HepG2 (cell line): Measurements from ENCODE around the gene C4B. TPM values are rescaled to one million over a fixed set of nuclear protein-coding genes. Genes with fewer than 3 reads are reported as not detected.
"Not testable (repeated sequence)": the region's sequence is repeated elsewhere in the genome, so short reads cannot be mapped to it uniquely, and the experiment has no call there.

Experiments used
- ATAC-seq: fragments of 200-7000 bp; cut with Tn5 transposase; 3 replicates; pipeline ENCODE4 v1.9.1; 2020; ENCODE audit warnings: mild to moderate bottlenecking, moderate library complexity
- BruUV-seq: library from RNA; stranded (reverse); fragments of 400-500 nt; replicated peaks from 2 replicates; lab custom pipeline; 2021; lab: Mats Ljungman, UMichigan
- CTCF ChIA-PET: fragments of 300-600 bp; formaldehyde crosslinking; extraction: SDS; loops from one replicate; lab custom pipeline; 2021; ENCODE audit warnings: low total read pairs, inconsistent platforms, low intra/inter-chr PET ratio; lab: Yijun Ruan, JAX
- POLR2A ChIA-PET: fragments of 350-600 bp; sonication (Branson Sonifier 250); formaldehyde crosslinking; loops from one replicate; lab custom pipeline; 2020; ENCODE audit warnings: antibody characterized with exemption, inconsistent platforms; lab: Yijun Ruan, JAX
- DNase-seq: peaks from one replicate; pipeline ENCODE4 v3.0.0-alpha.2; 2015; ENCODE audit warnings: low spot score
- FAIRE-seq: peaks from 3 replicates; lab custom pipeline; 2011; peaks lifted over from hg19 to GRCh38; lab: Jason Lieb, UNC
- H2AFZ ChIP-seq: one replicate; pipeline ENCODE4 v1.6.1; 2011; ENCODE audit warnings: low read length, inconsistent platforms
- H3K27ac ChIP-seq: fragments of 300-600 bp; 3 replicates; pipeline ENCODE4 v1.8.0; 2011; ENCODE audit warnings: mixed run types, mild to moderate bottlenecking, mixed read lengths, low read length, inconsistent platforms; ENCODE audit not compliant: insufficient read depth; ENCODE audit errors: extremely low read length
- H3K27me3 ChIP-seq, 2 experiments: fragments of 200-600 bp in 1 of 2; 2 replicates in 1 of 2; 3 replicates in 1 of 2; pipeline versions ENCODE4 v1.6.0 to v1.8.0; 2011; ENCODE audit warnings: low read length in 2 of 2, mild to moderate bottlenecking in 2 of 2, moderate library complexity in 2 of 2, inconsistent platforms in 1 of 2; ENCODE audit not compliant: insufficient read depth in 2 of 2, control insufficient read depth in 1 of 2
- H3K36me3 ChIP-seq, 2 experiments: fragments of 200-600 bp in 1 of 2; replicated peaks in 1 of 2; 2 replicates in 1 of 2; 3 replicates in 1 of 2; pipeline versions ENCODE4 v1.5.1 to v1.8.0; 2011; ENCODE audit warnings: low read length in 2 of 2, inconsistent platforms in 1 of 2; ENCODE audit not compliant: insufficient read depth in 2 of 2, control insufficient read depth in 1 of 2
- H3K4me1 ChIP-seq: 2 replicates; pipeline ENCODE4 v1.5.1; 2012; ENCODE audit warnings: low read length, inconsistent platforms; ENCODE audit not compliant: insufficient read depth
- H3K4me2 ChIP-seq: 2 replicates; pipeline ENCODE4 v1.6.0; 2011; ENCODE audit warnings: low read depth, low read length, inconsistent platforms
- H3K4me3 ChIP-seq, 3 experiments: fragments of 200-600 bp in 1 of 3; sonication (generic), shearing (Covaris generic) in 1 of 3; replicated peaks in 1 of 3; 2 replicates each; pipeline ENCODE4 v1.5.1; 2011 to 2016; ENCODE audit warnings: low read length in 3 of 3, inconsistent platforms in 2 of 3, low read depth in 2 of 3, mild to moderate bottlenecking in 2 of 3, control low read depth in 1 of 3, mixed read lengths in 1 of 3; ENCODE audit not compliant: insufficient read depth in 1 of 3
- H3K79me2 ChIP-seq: one replicate; pipeline ENCODE4 v1.6.1; 2011; ENCODE audit warnings: low read length, inconsistent platforms; ENCODE audit not compliant: insufficient read depth
- H3K9ac ChIP-seq: 2 replicates; pipeline ENCODE4 v1.6.0; 2011; ENCODE audit warnings: mild to moderate bottlenecking, low read depth, low read length, inconsistent platforms; ENCODE audit not compliant: insufficient read depth
- H3K9me3 ChIP-seq: 2 replicates; pipeline ENCODE4 v1.5.1; 2012; ENCODE audit warnings: mild to moderate bottlenecking, low read length
- H4K20me1 ChIP-seq: 2 replicates; pipeline ENCODE4 v1.6.0; 2011; ENCODE audit warnings: inconsistent platforms, mild to moderate bottlenecking, low read length, moderate library complexity; ENCODE audit not compliant: insufficient read depth
- ATF3 ChIP-seq: sonication (generic); formaldehyde crosslinking; IDR thresholded peaks from 2 replicates; pipeline ENCODE4 v1.4.0; 2020; ENCODE audit warnings: missing genetic modification reagents
- CBX5 ChIP-seq: sonication (generic); formaldehyde crosslinking; IDR thresholded peaks from 2 replicates; pipeline ENCODE4 v1.4.0; 2020; ENCODE audit warnings: missing genetic modification reagents, borderline replicate concordance
- DDIT3 ChIP-seq: sonication (generic); formaldehyde crosslinking; IDR thresholded peaks from 2 replicates; pipeline ENCODE4 v1.4.0; 2020; ENCODE audit warnings: mild to moderate bottlenecking, missing genetic modification reagents
- GATAD2A ChIP-seq: IDR thresholded peaks from 2 replicates; pipeline ENCODE4 v1.6.1; 2016
- MED13 ChIP-seq: sonication (generic); formaldehyde crosslinking; IDR thresholded peaks from 2 replicates; pipeline ENCODE4 v1.5.0; 2020; ENCODE audit warnings: missing genetic modification reagents
- ZMYM3 ChIP-seq: sonication (generic); formaldehyde crosslinking; IDR thresholded peaks from 2 replicates; pipeline ENCODE4 v1.5.1; 2020; ENCODE audit warnings: mild to moderate bottlenecking, missing genetic modification reagents
- ZNF20 ChIP-seq: sonication (generic); formaldehyde crosslinking; IDR thresholded peaks from 2 replicates; pipeline ENCODE4 v1.4.0; 2020; ENCODE audit warnings: mild to moderate bottlenecking, moderate library complexity, missing genetic modification reagents
- ZNF264 ChIP-seq: sonication (generic); formaldehyde crosslinking; IDR thresholded peaks from 2 replicates; pipeline ENCODE4 v1.4.0; 2020; ENCODE audit warnings: missing genetic modification reagents
- ZNF275 ChIP-seq: sonication (generic); formaldehyde crosslinking; IDR thresholded peaks from 2 replicates; pipeline ENCODE4 v1.8.0; 2022; ENCODE audit warnings: missing genetic modification reagents, mild to moderate bottlenecking, inconsistent platforms, borderline replicate concordance
- WGBS: methylation state at CpG from one replicate; pipeline ENCODE4 v1.1.6; 2017; ENCODE audit warnings: low lambda C conversion rate; 5-methylcytosine and 5-hydroxymethylcytosine counted together
- in situ Hi-C: cut with HindIII; loops from 2 replicates; pipeline ENCODE4 v1.10.0; 2017; ENCODE audit warnings: low pct_unique_long_range_greater_than_20kb; ENCODE audit not compliant: extremely low pct_ligation_motif_present
- intact Hi-C: fragments of 100-400 bp; cut with micrococcal nuclease; formaldehyde crosslinking; loops from one replicate; pipeline ENCODE4 v1.10.0; 2022; ENCODE audit not compliant: unreplicated experiment
- polyA plus RNA-seq, 8 experiments: library from polyadenylated mRNA; depleted of rRNA in 3 of 8; stranded (reverse) in 7 of 8; unstranded in 1 of 8; fragments of >200 nt; fragmentation: Illumina TruSeq in 4 of 8; extraction: Trizol in 4 of 8; gene quantifications; 2 replicates each; pipeline versions ENCODE4 v1.2.1 to v1.2.3, GENCODE V29; 2011 to 2016; ENCODE audit warnings: low read depth in 4 of 8, missing spikeins in 1 of 8, mixed read lengths in 1 of 8; ENCODE audit not compliant: insufficient read depth in 1 of 8
- total RNA-seq, 5 experiments: library from RNA; depleted of rRNA; stranded (reverse); fragments of >200 nt; fragmentation: Illumina TruSeq; extraction: Trizol; gene quantifications; 2 replicates each; pipeline ENCODE4 v1.2.3, GENCODE V29; 2016; ENCODE audit warnings: low read depth in 1 of 5
- TF ChIP-seq, protein P1 (sequence below): sonication (generic); formaldehyde crosslinking; conservative IDR thresholded peaks from 2 replicates; pipeline ENCODE4 v1.4.0; 2020; ENCODE audit warnings: missing genetic modification reagents

Gene C4B
- total and polyA plus RNA-seq, 2 of the 13 experiments (the other 11 are each of a cell fraction or from before 2014, with no cell fraction given) = 167 to 538 TPM

DNA sequence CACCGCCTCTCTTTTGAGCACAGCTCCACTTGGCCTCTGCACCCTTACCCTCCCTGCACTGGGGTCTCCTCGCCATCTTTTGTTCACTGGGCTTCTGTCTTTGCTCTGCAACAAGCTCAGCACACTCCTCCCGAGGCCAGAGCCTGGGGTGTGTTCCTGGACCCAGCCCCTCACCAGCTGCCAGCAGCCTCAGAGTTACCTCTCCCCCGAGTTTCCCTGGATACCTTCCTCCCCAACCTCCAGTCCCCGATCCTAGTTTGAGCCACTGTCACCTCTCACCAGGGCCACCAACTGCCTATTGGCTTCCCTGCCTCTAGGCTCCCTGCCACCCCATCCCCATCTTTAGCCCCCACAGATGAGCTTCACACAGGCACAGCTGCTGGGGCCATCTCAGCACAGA lies 36.0 kb downstream of the C4B start:
- POLR2A ChIA-PET = no interaction called here
- in situ Hi-C loops (no loop called here), intact Hi-C loops (no loop called here)
- Histone ChIP-seq H3K27me3 (peaks cover 21 to 48% of the 10 kb centered on the region in 2 experiments; a peak in 4 of 5 replicates), H2AFZ (no peak overlapping the region), H3K4me3 (no peak overlapping the region), H3K4me2 (no peak overlapping the region), H3K79me2 (no peaks in the 10 kb centered on the region), H3K36me3 (no peaks in the 10 kb centered on the region), H3K27ac (no peak overlapping the region), H3K4me1 (peaks cover 32% of the 10 kb centered on the region), H4K20me1 (no peaks in the 10 kb centered on the region), H3K9me3 (no peaks in the 10 kb centered on the region), H3K9ac (no peak overlapping the region)
- FAIRE-seq (no peak), DNase-seq (no peak), ATAC-seq (no peak)
- TF ChIP-seq GATAD2A (CRISPR knock-in tag) (no peak), CBX5 (no peak), MED13 (CRISPR knock-in tag) (no peak), ZNF20 (CRISPR knock-in tag) (no peak), DDIT3 (CRISPR knock-in tag) (no peak), ATF3 (CRISPR knock-in tag) (no peak), ZNF264 (CRISPR knock-in tag) (no peak), ZNF275 (CRISPR knock-in tag) (no peak), ZMYM3 (no peak)
- TF ChIP-seq, protein P1, sequence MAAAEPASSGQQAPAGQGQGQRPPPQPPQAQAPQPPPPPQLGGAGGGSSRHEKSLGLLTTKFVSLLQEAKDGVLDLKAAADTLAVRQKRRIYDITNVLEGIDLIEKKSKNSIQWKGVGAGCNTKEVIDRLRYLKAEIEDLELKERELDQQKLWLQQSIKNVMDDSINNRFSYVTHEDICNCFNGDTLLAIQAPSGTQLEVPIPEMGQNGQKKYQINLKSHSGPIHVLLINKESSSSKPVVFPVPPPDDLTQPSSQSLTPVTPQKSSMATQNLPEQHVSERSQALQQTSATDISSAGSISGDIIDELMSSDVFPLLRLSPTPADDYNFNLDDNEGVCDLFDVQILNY (CRISPR knock-in tag) = no peak
- 21% methylated on average over 5 of the region's 5 CpGs for WGBS
- no TSS peak for BruUV-seq
- CTCF ChIA-PET = no interaction called here

DNA sequence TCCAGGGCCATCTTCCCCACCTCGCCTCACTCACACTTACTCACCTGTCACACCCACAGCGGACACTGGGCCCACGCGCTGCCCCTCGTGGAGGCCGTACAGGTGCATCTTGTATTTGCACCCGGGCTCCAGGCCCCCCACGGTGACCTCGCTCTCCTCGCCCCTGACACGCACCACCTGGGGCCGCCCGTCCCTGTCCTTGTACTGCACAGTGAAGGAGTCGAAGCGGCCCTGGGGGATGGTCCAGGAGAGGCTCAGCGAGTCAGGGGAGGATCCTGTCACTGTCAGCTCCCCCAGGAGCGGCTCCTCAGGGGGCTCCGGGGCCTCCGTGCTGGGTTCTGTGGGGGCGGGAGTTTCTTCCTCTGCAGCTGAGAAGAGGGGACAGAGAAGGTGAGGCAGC lies 38.0 kb downstream of the C4B start:
- in situ Hi-C loops, ATAC-seq, POLR2A ChIA-PET, H3K4me2 ChIP-seq, H3K36me3 ChIP-seq, FAIRE-seq, intact Hi-C loops, H3K27ac ChIP-seq, H2AFZ ChIP-seq, BruUV-seq, CTCF ChIA-PET, H3K9ac ChIP-seq, H3K79me2 ChIP-seq, H3K4me3 ChIP-seq, H4K20me1 ChIP-seq, H3K9me3 ChIP-seq, DNase-seq: not testable (repeated sequence)
- Histone ChIP-seq H3K4me1 (peaks cover 15% of the 10 kb centered on the region), H3K27me3 (peaks cover 29 to 56% of the 10 kb centered on the region in 2 experiments)
- WGBS = 26% methylated on average over 12 of the region's 20 CpGs

- H2AFZ ChIP-seq, H3K79me2 ChIP-seq, H3K9me3 ChIP-seq, H3K4me2 ChIP-seq, H3K9ac ChIP-seq, CTCF ChIA-PET, H3K36me3 ChIP-seq, BruUV-seq, H3K4me1 ChIP-seq, H3K27ac ChIP-seq, in situ Hi-C loops, ATAC-seq, H4K20me1 ChIP-seq, DNase-seq, intact Hi-C loops, FAIRE-seq, H3K4me3 ChIP-seq: not testable (repeated sequence)
- 49% methylated on average over 11 of the region's 13 CpGs for WGBS
- POLR2A ChIA-PET = interaction anchor here (0.6 kb wide), 1 partner anchor 86 kb away, joined by 4 read pairs; no protein-coding TSS in a partner anchor
- H3K27me3 ChIP-seq = peaks cover 35 to 62% of the 10 kb centered on the region in 2 experiments
Observed at GRCh38 chr6:32053314-32053713, 38.7 kb downstream of the C4B start.
